ENCODE results near the gene RAB7A. TPM values are rescaled to one million over a fixed set of nuclear protein-coding genes. Genes with fewer than 3 reads are reported as not detected.
"Not testable (repeated sequence)": the region's sequence is repeated elsewhere in the genome, so short reads cannot be mapped to it uniquely, and the experiment has no call there.

Gene RAB7A
- total and polyA plus RNA-seq, 4 donors, result 72.8 to 392 (median 202) TPM

DNA sequence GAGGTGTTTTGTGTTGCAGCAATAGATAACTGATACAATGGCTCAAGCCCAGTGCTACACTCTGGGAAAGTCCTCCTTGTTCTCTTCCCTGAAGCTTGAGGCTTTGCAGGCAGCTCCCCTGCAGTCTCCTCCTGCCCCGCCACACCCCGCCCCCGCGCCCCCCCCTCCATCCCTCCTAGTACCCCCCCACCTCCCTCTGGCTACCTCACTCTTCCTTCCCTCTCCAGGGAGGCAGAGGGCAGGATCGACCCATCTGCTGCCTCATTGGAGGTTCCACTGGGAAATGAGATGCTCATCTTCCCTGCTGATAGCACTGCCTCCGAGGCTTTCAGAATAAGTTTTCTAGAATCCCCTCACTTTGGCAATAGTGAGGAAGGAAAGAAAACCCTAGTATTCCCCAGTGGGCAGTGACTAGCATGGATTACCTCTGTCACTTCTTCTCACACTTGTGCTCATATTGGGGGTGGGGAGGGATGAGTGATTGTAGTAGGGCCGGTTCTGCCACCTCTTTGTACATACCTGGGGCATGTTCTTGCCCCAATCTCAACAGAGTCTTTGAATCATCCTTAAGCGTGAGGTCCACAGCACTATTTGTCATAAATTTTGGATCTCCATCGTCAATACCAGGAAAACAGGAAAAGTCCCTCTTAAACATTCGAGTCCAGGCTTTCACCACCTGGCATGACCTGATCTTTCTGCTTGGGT lies 16.3 kb upstream of the RAB7A start:
- H3K4me1 ChIP-seq (ENCODE audit: control insufficient read depth, insufficient read depth, low read length), result no peaks in the 10 kb centered on the region
- H3K36me3 ChIP-seq (ENCODE audit: control insufficient read depth, insufficient read depth, low read length), result no peaks in the 10 kb centered on the region
- H3K27ac ChIP-seq (ENCODE audit: low read depth, low read length), result no peak overlapping the region
- no peak overlapping the region for H3K4me3 ChIP-seq (ENCODE audit: low read depth, low read length)
- WGBS (ENCODE audit: insufficient coverage), result 67% methylated on average over 4 of the region's 10 CpGs
- peak in 1 of 6 donors; percentile 5 for DNase-seq (ENCODE audit: low read depth in 4 of 6, low spot score in 6 of 6)
- H3K9me3 ChIP-seq (ENCODE audit: control insufficient read depth, insufficient read depth, low read length), result no peaks in the 10 kb centered on the region
- no peaks in the 10 kb centered on the region for H3K27me3 ChIP-seq (ENCODE audit: control insufficient read depth, insufficient read depth, low read length)

DNA sequence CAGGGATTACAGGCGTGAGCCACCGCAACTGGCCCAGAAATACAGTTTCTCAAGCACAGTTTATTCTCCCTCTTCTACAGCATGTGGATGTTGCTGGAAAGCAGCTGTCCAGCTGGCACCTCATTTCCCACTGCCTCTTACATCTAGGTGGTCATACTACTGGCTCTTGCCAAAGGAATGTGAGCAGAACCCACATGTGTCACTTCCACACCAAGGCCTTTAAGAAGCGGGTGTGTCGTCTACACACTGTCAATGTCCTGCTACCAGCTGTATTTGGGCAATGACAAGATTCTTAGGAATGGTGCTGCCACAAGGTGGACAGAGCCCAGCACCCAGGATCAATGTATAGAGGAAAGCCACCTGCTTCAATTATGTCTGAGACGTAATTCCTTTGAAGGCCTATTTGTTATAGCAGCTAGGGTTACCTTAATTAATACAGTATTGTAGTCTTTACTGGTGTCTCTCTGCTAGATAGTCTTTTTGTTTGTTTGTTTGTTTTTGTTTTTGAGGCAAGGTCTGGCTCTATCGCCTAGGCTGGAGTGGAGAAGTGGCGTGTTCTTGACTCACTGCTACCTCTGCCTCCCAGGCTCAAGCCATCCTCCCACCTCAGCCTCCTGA lies 15.1 kb upstream of the RAB7A start:
- DNase-seq (ENCODE audit: low read depth in 4 of 6, low spot score in 6 of 6), result no peak

DNA sequence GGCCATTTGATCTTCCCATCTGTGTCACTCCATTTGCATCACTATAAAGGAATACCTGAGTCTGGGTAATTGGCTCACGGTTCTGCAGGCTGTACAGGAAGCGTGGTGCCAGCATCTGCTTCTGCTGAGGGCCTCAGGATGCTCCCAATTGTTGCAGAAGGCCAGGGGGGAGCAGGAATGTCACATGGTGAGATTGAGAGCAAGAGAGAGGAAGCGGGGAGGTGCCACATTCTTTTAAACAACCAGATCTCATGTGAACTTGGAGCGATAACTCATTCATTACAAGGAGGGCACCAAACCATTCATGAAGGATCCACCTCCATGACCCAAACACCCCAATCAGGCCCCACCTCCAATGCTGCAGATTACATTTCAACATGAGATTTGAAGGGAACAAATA lies 13.1 kb upstream of the RAB7A start:
- Histone ChIP-seq H3K4me3 (ENCODE audit: low read depth, low read length) (no peak overlapping the region), H3K9me3 (ENCODE audit: control insufficient read depth, insufficient read depth, low read length) (no peaks in the 10 kb centered on the region), H3K4me1 (ENCODE audit: control insufficient read depth, insufficient read depth, low read length) (no peaks in the 10 kb centered on the region), H3K27ac (ENCODE audit: low read depth, low read length) (no peak overlapping the region), H3K27me3 (ENCODE audit: control insufficient read depth, insufficient read depth, low read length) (no peaks in the 10 kb centered on the region), H3K36me3 (ENCODE audit: control insufficient read depth, insufficient read depth, low read length) (no peaks in the 10 kb centered on the region)
- no CpG with 5 or more reads among the region's 4 CpGs for WGBS (ENCODE audit: insufficient coverage)
- no peak for DNase-seq (ENCODE audit: low read depth in 4 of 6, low spot score in 6 of 6)

More for the DNA sequence above, 15.1 kb upstream of the RAB7A start:
- Histone ChIP-seq H3K9me3 (ENCODE audit: control insufficient read depth, insufficient read depth, low read length) (no peaks in the 10 kb centered on the region), H3K36me3 (ENCODE audit: control insufficient read depth, insufficient read depth, low read length) (no peaks in the 10 kb centered on the region), H3K27ac (ENCODE audit: low read depth, low read length) (no peak overlapping the region), H3K4me1 (ENCODE audit: control insufficient read depth, insufficient read depth, low read length) (no peaks in the 10 kb centered on the region), H3K27me3 (ENCODE audit: control insufficient read depth, insufficient read depth, low read length) (no peaks in the 10 kb centered on the region), H3K4me3 (ENCODE audit: low read depth, low read length) (no peak overlapping the region)
- 91% methylated on average over 4 of the region's 7 CpGs for WGBS (ENCODE audit: insufficient coverage)

DNA sequence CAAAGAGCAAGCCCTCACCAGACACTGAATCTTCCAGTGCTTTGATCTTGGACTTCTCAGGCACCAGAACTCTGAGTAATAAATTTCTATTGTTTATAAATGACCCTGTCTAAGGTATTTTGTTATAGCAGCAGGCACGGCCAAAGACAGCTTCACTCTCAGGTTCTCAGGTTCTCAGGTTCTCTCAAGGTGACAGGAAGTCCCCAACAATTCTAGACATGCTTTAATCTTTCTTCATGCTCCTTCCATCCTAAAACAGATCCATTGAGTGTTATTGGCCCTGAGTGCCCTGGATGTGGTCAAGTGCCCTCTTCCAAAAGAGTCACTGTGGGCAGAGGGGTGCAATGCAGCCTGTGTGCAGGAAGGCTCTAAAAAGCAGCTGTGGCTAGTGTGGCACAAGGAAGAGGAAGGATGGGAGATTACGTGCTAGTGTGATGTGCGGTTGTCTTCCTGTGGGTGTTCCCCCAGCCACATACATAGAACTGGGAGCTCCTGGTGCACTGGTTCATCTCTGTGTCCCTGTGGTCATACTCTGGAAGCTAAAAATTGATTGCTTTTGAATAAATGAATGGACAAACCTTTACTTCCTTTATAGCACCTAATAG lies 11.0 kb upstream of the RAB7A start:
- H3K27ac ChIP-seq (ENCODE audit: low read depth, low read length), result no peak overlapping the region
- no peaks in the 10 kb centered on the region for H3K27me3 ChIP-seq (ENCODE audit: control insufficient read depth, insufficient read depth, low read length)
- no peak for DNase-seq (ENCODE audit: low read depth in 4 of 6, low spot score in 6 of 6)
- H3K4me3 ChIP-seq (ENCODE audit: low read depth, low read length), result no peak overlapping the region
- 68% methylated on average over 2 of the region's 3 CpGs for WGBS (ENCODE audit: insufficient coverage)
- no peaks in the 10 kb centered on the region for H3K4me1 ChIP-seq (ENCODE audit: control insufficient read depth, insufficient read depth, low read length)
- H3K36me3 ChIP-seq (ENCODE audit: control insufficient read depth, insufficient read depth, low read length), result no peaks in the 10 kb centered on the region
- H3K9me3 ChIP-seq (ENCODE audit: control insufficient read depth, insufficient read depth, low read length), result no peaks in the 10 kb centered on the region

DNA sequence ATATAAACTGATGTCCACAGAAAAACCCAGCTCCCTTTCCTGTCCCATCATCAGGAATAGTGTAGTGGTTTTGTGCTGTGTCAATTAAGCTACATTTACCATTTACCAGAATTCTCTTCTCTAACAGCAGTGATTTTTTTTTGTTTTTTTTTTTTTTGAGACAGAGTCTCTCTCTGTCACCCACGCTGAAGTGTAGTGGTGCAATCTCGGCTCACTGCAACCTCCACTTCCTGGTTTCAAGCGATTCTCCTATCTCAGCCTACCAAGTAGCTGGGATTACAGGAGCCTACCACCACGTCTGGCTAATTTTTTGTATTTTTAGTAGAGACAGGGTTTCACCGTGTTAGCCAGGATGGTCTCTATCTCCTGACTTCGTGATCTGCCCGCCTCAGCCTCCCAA lies 7.1 kb upstream of the RAB7A start:
- H3K4me3 ChIP-seq (ENCODE audit: low read depth, low read length); H3K36me3 ChIP-seq (ENCODE audit: control insufficient read depth, insufficient read depth, low read length); DNase-seq (ENCODE audit: low read depth in 4 of 6, low spot score in 6 of 6); H3K4me1 ChIP-seq (ENCODE audit: control insufficient read depth, insufficient read depth, low read length); H3K9me3 ChIP-seq (ENCODE audit: control insufficient read depth, insufficient read depth, low read length); H3K27ac ChIP-seq (ENCODE audit: low read depth, low read length); H3K27me3 ChIP-seq (ENCODE audit: control insufficient read depth, insufficient read depth, low read length): not testable (repeated sequence)
- WGBS (ENCODE audit: insufficient coverage), result 81% methylated on average over 5 of the region's 7 CpGs

DNA sequence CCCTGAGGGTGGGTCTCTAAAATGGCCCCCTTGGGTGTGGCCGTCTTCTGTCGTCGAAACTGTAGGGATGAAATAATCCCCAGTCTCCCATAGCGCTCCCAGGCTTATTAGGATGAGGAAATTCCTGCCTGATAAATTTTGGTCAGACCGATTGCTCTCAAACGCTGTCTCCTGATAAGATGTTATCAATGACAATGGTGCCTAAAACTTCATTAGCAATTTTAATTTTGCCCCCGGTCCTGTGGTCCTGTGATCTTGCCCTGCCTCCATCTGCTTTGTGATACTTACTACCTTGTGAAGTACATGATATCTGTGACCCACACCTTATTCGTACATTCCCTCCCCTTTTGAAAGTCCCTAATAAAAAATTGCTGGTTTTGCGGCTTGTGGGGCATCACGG lies 5.1 kb upstream of the RAB7A start:
- WGBS (ENCODE audit: insufficient coverage), result 51% methylated on average over 5 of the region's 10 CpGs
- Histone ChIP-seq H3K9me3 (ENCODE audit: control insufficient read depth, insufficient read depth, low read length) (no peaks in the 10 kb centered on the region), H3K27ac (ENCODE audit: low read depth, low read length) (no peak overlapping the region), H3K27me3 (ENCODE audit: control insufficient read depth, insufficient read depth, low read length) (no peaks in the 10 kb centered on the region), H3K4me3 (ENCODE audit: low read depth, low read length) (no peak overlapping the region), H3K36me3 (ENCODE audit: control insufficient read depth, insufficient read depth, low read length) (no peaks in the 10 kb centered on the region), H3K4me1 (ENCODE audit: control insufficient read depth, insufficient read depth, low read length) (no peaks in the 10 kb centered on the region)
- no peak for DNase-seq (ENCODE audit: low read depth in 4 of 6, low spot score in 6 of 6)

DNA sequence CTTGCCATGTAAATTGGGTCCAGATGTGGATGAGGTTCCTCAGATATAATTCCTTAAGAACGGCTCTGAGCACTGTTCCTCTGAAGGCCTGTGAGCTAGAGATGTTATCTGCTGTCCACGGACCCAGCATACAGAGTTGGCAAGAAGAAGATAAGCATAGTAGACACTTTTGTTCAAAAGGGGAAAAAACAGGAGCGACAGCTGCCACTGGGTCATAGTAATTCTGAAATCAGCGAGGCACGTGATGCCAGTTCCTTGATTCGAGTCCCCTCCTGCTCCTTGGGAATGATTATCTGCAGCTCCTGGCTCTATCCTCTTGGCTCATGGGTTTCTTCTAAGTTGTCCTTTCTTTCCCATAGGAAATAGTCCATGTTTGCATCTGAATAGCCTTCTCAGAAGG lies 2.5 kb upstream of the RAB7A start:
- Histone ChIP-seq H3K4me1 (ENCODE audit: control insufficient read depth, insufficient read depth, low read length) (peaks cover 2% of the 10 kb centered on the region), H3K4me3 (ENCODE audit: low read depth, low read length) (no peak overlapping the region), H3K9me3 (ENCODE audit: control insufficient read depth, insufficient read depth, low read length) (no peaks in the 10 kb centered on the region), H3K36me3 (ENCODE audit: control insufficient read depth, insufficient read depth, low read length) (no peaks in the 10 kb centered on the region), H3K27me3 (ENCODE audit: control insufficient read depth, insufficient read depth, low read length) (no peaks in the 10 kb centered on the region), H3K27ac (ENCODE audit: low read depth, low read length) (no peak overlapping the region)
- no peak for DNase-seq (ENCODE audit: low read depth in 4 of 6, low spot score in 6 of 6)
- 86% methylated on average over 6 of the region's 6 CpGs for WGBS (ENCODE audit: insufficient coverage)

DNA sequence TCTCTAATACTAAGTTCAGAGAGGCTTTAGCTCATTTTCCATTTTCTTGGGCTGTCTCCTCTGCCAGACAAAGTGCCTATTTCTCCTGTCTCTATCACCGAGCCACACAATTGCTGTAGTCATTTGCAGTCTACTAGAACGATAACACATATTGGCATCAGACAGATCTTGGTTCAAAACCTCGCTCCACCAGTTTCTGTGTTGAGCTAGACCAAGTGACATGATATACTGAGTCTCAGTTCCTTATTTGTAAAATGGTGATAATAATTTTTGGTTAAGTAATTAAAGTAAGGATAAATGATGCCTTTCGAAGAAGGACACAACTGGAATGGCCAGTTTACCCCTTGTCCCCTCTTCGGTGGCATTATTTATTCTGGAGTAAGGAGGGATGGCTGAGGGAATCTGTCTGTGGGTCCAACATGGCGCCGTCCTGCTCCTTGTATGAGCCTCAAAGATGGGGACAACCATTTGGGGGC lies 398 bp upstream of the RAB7A start:
- H3K4me1 ChIP-seq (ENCODE audit: control insufficient read depth, insufficient read depth, low read length), result peaks cover 5% of the 10 kb centered on the region
- H3K4me3 ChIP-seq (ENCODE audit: low read depth, low read length), result peak overlapping the region; percentile 80
- WGBS (ENCODE audit: insufficient coverage), result 56% methylated on average over 6 of the region's 7 CpGs
- H3K36me3 ChIP-seq (ENCODE audit: control insufficient read depth, insufficient read depth, low read length), result no peaks in the 10 kb centered on the region
- H3K27ac ChIP-seq (ENCODE audit: low read depth, low read length), result peak overlapping the region; percentile 88
- peak in 1 of 6 donors; percentile 90 for DNase-seq (ENCODE audit: low read depth in 4 of 6, low spot score in 6 of 6)
- H3K9me3 ChIP-seq (ENCODE audit: control insufficient read depth, insufficient read depth, low read length), result no peaks in the 10 kb centered on the region
- no peaks in the 10 kb centered on the region for H3K27me3 ChIP-seq (ENCODE audit: control insufficient read depth, insufficient read depth, low read length)

DNA sequence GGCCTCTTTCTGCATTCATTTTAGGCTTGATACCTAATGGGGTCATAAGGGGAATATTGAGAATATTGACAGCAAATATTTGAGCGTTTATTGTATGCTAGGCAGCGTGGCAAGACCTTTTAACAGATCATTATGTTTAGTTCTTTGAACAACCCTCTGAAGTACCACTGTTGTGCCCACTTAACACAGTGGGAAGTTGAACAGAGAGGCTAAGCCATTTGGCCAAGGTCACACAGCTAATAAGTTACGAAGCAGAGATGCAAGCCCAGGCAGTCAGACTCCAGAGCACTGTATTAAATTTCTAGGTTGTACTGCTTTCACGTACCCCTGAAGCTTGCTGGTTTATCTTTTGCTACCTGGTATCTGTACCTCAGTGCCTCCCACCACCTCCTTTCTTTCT lies 1.1 kb downstream of the RAB7A start:
- peaks cover 5% of the 10 kb centered on the region for H3K4me1 ChIP-seq (ENCODE audit: control insufficient read depth, insufficient read depth, low read length)
- H3K36me3 ChIP-seq (ENCODE audit: control insufficient read depth, insufficient read depth, low read length), result no peaks in the 10 kb centered on the region
- no peaks in the 10 kb centered on the region for H3K27me3 ChIP-seq (ENCODE audit: control insufficient read depth, insufficient read depth, low read length)
- WGBS (ENCODE audit: insufficient coverage), result 63% methylated on average over 2 of the region's 4 CpGs
- peak overlapping the region; percentile 88 for H3K27ac ChIP-seq (ENCODE audit: low read depth, low read length)
- peak overlapping the region; percentile 80 for H3K4me3 ChIP-seq (ENCODE audit: low read depth, low read length)
- H3K9me3 ChIP-seq (ENCODE audit: control insufficient read depth, insufficient read depth, low read length), result no peaks in the 10 kb centered on the region
- DNase-seq (ENCODE audit: low read depth in 4 of 6, low spot score in 6 of 6), result no peak

DNA sequence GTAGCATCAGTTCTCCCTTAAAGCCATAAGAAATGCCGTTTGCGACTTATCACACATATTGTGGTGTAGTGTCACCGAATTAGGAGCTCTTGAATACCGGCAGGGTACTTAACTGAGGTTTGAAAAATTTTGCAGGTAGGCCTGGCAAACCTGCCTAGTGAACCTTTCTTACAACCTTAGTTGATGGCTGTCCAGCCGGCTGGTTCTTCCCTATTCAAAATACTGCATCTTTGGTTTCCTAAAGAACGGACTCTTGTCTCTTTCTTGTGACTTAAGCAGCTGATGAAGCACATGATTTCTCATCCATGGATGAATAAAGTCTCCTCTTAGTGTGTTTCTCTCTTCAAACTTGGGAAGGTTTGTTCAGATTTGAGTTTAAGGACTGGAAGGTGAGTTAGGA lies 1.5 kb downstream of the RAB7A start:
- DNase-seq (ENCODE audit: low read depth in 4 of 6, low spot score in 6 of 6), result peak in 1 of 6 donors; percentile 7
- no peak overlapping the region for H3K27ac ChIP-seq (ENCODE audit: low read depth, low read length)
- H3K4me3 ChIP-seq (ENCODE audit: low read depth, low read length), result peak overlapping the region; percentile 80
- peaks cover 5% of the 10 kb centered on the region for H3K4me1 ChIP-seq (ENCODE audit: control insufficient read depth, insufficient read depth, low read length)
- no peaks in the 10 kb centered on the region for H3K9me3 ChIP-seq (ENCODE audit: control insufficient read depth, insufficient read depth, low read length)
- H3K27me3 ChIP-seq (ENCODE audit: control insufficient read depth, insufficient read depth, low read length), result no peaks in the 10 kb centered on the region
- WGBS (ENCODE audit: insufficient coverage), result 0% methylated on average over 1 of the region's 6 CpGs
- no peaks in the 10 kb centered on the region for H3K36me3 ChIP-seq (ENCODE audit: control insufficient read depth, insufficient read depth, low read length)
